Measurements from ENCODE around the gene TBC1D2.
"Not testable (repeated sequence)": the region's sequence is repeated elsewhere in the genome, so short reads cannot be mapped to it uniquely, and the experiment has no call there.

Gene TBC1D2

GRCh38 chr9:98276907-98277469, 21.5 kb upstream of the TBC1D2 start:
- no peak for DNase-seq (ENCODE audit: low spot score)
- H3K27ac ChIP-seq, result no peak overlapping the region
- TF ChIP-seq CTCF (conservative IDR thresholded peaks at IDR 0.05; ENCODE audit: low read depth), result no peak
- CTCF ChIA-PET, result interaction anchor here (0.7 to 0.9 kb wide), 2 partner anchors 203 to 1858 kb away, joined by 3 read pairs; no protein-coding TSS in a partner anchor
- POLR2A ChIA-PET (ENCODE audit: low non-redundant PET), result no interaction called here

GRCh38 chr9:98275159-98275558, 19.7 kb upstream of the TBC1D2 start:
- TF ChIP-seq CTCF (conservative IDR thresholded peaks at IDR 0.05; ENCODE audit: low read depth), result no peak

GRCh38 chr9:98272083-98272482, 16.6 kb upstream of the TBC1D2 start:
- POLR2A ChIA-PET (ENCODE audit: low non-redundant PET), result no interaction called here
- no peak overlapping the region for H3K27ac ChIP-seq
- CTCF ChIA-PET, result no interaction called here
- no peak for DNase-seq (ENCODE audit: low spot score)
- TF ChIP-seq CTCF (conservative IDR thresholded peaks at IDR 0.05; ENCODE audit: low read depth), result no peak

More at GRCh38 chr9:98275159-98275558, 19.7 kb upstream of the TBC1D2 start:
- ChIA-PET POLR2A (ENCODE audit: low non-redundant PET) (no interaction called here), CTCF (no interaction called here)
- DNase-seq (ENCODE audit: low spot score), result no peak
- no peak overlapping the region for H3K27ac ChIP-seq

DNA sequence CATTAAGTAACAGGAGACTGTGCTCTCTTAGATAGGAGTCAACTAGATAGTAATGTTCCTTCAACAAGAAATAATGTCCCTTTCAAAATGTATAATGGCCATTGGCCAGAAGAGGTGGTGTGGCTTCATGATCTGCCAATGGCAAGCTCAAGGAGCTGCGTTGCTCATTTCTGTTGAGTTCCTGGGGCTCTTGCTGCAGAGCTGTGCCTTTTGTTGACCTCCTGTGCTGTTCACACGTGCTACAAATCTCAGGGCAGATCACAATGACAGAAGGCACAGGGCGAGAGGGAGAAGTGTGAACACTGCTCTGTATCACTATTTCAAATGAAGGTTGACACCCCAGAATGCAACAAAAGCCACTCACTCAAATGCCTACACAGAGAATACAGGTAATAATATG, 16.0 kb upstream of the TBC1D2 start:
- CTCF ChIA-PET, result no interaction called here
- no peak for DNase-seq (ENCODE audit: low spot score)
- no peak overlapping the region for H3K27ac ChIP-seq

DNA sequence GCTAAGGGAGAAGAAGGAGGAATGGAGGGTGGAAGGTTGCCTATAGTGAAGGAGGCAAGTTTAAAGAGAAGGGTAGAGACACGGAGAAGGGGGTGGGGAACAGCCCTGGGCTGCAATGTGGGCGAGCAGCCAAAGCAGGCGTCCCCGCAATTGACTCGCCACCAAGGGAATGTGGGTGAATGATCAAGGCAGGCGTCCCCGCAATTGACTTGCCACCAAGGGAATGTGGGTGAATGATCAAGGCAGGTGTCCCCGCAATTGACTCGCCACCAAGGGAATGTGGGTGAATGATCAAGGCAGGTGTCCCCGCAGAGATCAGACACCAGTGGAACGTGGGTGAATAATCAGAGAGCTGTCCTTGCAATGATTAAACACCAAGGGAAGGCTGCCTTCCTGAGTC, 14.8 kb upstream of the TBC1D2 start:
- DNase-seq (ENCODE audit: low spot score); POLR2A ChIA-PET (ENCODE audit: low non-redundant PET); CTCF ChIA-PET; H3K27ac ChIP-seq: not testable (repeated sequence)

More for the DNA sequence above, 16.0 kb upstream of the TBC1D2 start:
- POLR2A ChIA-PET (ENCODE audit: low non-redundant PET), result no interaction called here
- TF ChIP-seq CTCF (conservative IDR thresholded peaks at IDR 0.05; ENCODE audit: low read depth), result no peak

DNA sequence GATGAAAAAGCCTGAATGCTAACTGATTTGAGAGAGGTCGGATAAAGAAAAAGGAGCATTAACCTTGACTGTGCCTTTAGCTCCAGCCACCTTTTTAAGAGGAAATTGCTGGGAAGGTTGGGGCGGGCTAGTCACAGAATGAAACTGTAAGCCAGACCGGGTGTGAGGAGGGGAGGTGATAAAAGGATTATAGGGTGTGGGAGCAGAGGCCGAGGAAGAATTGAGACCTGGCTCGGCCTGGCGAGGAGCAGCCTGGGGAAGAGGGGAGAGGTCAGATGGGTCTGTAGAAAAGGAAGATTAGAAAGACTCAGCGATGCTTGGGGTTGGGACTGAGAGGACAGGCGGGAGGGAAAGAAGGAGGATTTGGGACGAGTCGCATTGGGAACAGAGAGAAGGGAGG, 14.2 kb upstream of the TBC1D2 start:
- CTCF ChIA-PET; DNase-seq (ENCODE audit: low spot score); POLR2A ChIA-PET (ENCODE audit: low non-redundant PET); H3K27ac ChIP-seq: not testable (repeated sequence)

GRCh38 chr9:98267556-98267955, 12.1 kb upstream of the TBC1D2 start:
- DNase-seq (ENCODE audit: low spot score); H3K27ac ChIP-seq; POLR2A ChIA-PET (ENCODE audit: low non-redundant PET): not testable (repeated sequence)
- CTCF ChIA-PET, result interaction anchor here (0.7 kb wide), 1 partner anchor 131 kb away, joined by 3 read pairs; no protein-coding TSS in a partner anchor

DNA sequence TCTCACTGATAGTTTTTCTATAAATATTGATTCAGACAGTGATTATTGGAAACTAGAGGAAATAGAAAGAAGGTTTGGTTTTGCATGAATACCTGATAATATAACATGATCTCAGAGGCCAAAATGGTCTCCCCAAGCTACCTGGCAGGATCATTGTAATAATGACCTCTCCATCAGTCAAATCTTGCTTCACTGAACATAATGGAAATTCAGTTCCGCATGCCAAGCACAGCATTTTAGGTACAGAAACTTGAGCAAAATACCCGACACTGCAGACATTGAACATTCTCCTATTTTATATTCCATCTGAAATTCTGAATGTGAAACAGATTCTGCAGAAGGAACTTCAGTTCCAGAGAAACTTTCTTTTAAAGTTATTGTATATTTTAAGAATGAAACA, 9.1 kb upstream of the TBC1D2 start:
- POLR2A ChIA-PET (ENCODE audit: low non-redundant PET), result no interaction called here
- DNase-seq (ENCODE audit: low spot score), result no peak
- CTCF ChIA-PET, result interaction anchor here (0.5 to 1.9 kb wide), 7 partner anchors 44 to 1184 kb away, joined by 3 to 9 read pairs (median 4); no protein-coding TSS in a partner anchor
- no peak for TF ChIP-seq CTCF (conservative IDR thresholded peaks at IDR 0.05; ENCODE audit: low read depth)
- H3K27ac ChIP-seq, result no peak overlapping the region

All from RWPE1 (cell line).